Embryonic facial prominence (tissue), 1 donor: Measurements from ENCODE around the gene TRABD2B.
"Not testable (repeated sequence)": the region's sequence is repeated elsewhere in the genome, so short reads cannot be mapped to it uniquely, and the experiment has no call there.

Experiments used
- DNase-seq: peaks from one replicate; pipeline ENCODE4 v3.0.0-alpha.2; 2016; ENCODE audit errors: extremely low spot score

The TRABD2B gene

DNA sequence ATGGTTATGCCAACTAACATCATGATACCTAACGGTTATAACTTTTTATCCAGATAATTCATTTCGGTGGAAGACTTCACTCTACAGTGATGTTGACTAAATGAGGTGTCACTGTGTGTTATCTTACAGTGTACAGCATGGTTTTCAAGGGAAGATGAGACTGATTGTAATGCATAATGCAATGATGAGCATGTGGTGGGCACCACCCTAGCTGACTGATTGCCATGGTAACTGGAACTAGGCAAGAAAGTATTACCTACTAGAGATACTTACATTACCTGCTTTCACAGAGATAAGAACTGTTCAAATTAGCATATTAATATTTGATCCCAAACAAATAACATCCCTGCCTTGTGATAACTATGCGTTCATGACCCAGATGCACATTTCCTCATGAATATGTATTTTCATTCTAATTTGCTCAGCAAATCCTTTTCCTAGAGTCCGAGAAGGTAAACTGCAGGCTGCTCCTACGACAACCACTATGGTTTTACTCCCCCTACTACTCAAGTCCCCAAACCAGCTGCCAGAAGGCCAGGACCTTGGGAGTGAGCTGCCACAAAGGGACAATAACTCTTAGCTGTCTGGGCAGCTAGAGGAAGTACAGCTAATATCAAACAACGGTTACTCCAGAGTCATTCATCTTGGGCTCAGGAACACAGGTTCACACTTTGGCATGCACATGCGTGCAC, 29.2 kb downstream of the TRABD2B start:
- DNase-seq, result no peak

DNA sequence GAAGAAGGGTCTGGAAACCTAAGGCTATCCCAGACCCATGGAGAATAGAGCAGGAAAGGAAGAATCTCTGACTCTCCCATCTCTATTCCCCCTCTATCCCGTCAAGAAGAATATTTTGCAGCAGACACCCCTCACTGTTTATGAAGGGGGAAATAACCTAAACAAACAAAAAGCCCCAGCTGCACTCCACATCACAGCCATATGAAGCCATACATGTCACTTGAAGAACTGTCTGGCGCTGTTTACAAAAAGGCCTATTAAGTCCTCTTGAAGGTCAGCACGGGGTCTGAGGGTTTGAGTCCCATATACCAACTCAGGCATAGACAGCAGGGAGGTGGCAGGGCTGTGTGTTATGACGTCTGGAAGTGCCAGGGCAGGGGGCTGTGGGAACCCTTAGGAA, 31.4 kb downstream of the TRABD2B start:
- DNase-seq, result no peak

DNA sequence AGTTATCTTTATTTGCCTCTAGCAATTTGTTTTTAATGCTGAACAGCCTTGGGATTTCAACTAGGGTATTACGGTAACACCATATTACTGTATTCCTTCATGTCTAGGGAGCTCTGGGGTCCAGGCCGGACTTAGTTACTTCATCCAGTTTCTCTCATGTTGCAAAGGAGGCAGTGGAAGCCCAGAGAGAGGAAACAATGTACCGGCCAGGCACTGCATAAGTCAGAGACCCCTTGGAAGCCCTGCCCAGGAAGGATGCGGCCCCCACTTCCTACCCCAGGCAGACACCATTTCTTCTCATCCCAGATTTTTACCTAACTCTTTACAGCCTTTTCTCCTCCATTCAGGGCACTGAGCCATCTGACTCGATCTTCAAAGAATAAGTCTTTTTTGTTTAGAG, 32.5 kb downstream of the TRABD2B start:
- DNase-seq, result no peak

DNA sequence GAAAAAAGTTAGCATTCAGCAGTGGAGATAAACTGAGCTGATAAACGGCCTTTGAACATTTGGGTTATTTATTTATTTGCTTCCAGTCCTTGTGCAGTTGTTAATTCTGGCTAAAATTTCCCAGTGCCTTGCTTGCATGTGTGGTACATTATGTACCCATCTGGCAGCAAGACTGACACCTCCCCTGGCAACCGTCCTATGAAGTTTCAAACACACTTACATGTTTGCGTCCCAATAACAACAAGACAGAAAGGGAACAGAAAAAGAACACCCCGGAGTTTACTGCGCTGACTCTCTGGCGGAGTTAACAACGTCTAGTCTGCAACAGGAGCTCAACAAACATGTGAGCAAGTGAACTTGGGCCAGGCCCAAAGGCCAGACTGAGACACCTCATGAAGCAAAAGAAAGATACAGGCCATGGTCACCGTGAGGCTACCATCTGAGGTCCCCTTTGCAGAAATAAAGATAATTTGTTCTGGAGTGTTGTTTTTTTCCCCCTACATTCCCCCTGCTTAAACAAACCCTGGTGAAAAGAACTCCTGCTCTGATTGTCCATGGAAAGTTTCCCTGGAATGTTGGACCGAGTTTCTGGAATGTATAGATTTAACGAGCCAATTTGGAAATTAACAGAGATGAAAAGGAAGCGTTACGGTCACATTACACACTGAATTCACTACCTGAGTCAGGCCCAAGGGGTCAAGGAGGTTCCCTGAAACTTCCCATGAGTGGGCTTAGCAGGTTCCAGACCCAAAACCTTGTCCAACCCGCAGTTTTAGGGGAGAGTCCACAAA, 33.4 kb downstream of the TRABD2B start:
- DNase-seq, result peak; percentile 12

DNA sequence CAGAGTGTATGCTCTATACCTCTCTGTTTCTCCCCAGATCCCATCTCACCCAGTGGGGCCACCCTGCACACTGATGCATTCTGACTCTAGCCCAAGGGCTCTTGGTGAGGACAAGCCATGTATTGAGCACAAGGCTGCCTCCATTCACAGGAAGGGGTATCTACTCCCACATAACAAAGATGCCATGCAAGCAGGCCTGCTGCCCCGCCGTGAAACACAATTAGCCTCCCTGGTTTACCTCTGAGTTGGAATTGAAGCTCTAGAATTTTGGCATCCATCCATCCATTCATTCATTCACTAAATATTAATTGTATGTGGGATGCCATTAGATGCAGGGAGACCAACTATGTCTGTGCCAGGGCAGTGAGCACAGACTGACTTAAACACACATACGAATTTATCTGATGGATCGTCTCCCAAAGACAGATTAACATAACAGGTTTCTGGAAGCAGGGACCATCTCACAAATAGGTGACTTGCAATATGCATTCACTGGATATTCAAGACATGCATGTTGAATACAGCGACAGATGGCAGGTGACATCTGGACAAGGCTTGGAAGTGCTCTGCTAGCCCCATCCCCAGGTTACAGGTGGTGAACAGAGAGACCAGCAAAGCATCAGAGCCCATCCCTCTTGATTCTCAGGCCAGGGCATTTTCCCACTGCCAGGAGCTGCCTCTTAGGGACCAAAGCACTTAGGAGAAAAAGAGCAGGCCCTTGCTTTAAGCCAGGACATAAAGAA, 34.3 kb downstream of the TRABD2B start:
- no peak for DNase-seq

DNA sequence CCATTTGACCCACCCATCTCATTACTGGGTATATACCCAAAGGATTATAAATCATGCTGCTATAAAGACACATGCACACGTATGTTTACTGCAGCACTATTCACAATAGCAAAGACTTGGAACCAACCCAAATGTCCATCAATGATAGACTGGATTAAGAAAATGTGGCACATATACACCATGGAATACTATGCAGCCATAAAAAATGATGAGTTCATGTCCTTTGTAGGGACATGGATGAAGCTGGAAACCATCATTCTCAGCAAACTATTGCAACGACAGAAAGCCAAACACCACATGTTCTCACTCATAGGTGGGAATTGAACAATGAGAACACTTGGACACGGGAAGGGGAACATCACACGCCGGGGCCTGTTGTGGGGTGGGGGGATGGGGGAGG, 35.4 kb downstream of the TRABD2B start:
- DNase-seq, result not testable (repeated sequence)

DNA sequence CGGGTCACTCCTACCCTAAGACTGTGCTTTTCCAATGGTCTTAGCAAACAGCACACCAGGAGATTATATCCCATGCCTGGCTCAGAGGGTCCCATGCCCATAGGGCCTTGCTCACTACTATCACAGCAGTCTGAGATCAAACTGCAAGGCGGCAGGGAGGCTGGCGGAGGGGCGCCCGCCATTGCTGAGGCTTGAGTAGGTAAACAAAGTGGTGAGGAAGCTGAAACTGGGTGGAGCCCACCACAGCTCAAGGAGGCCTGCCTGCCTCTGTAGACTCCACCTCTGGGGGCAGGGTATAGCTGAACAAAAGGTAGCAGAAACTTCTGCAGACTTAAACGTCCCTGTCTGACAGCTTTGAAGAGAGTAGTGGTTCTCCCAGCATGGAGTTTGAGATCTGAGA, 40.7 kb downstream of the TRABD2B start:
- DNase-seq, result not testable (repeated sequence)

DNA sequence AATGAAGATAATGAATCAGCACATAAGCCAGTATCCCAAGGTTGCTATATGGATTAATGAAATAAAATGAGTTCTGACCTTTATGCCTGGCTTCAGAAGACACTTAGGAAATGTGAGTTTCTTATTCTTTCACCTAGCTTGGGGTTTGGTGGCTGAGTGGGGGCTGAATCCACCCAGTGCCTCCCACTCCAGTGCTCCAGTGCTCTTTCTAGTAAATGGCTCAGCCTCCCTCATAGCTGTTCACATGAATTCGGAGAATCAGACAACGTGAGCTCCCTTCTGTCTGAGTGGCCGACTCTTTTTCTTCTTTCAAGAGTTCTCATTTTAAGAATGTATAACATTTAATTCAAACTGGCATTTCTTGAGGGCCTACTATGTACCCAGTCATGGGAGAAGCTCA, 43.5 kb downstream of the TRABD2B start:
- no peak for DNase-seq

DNA sequence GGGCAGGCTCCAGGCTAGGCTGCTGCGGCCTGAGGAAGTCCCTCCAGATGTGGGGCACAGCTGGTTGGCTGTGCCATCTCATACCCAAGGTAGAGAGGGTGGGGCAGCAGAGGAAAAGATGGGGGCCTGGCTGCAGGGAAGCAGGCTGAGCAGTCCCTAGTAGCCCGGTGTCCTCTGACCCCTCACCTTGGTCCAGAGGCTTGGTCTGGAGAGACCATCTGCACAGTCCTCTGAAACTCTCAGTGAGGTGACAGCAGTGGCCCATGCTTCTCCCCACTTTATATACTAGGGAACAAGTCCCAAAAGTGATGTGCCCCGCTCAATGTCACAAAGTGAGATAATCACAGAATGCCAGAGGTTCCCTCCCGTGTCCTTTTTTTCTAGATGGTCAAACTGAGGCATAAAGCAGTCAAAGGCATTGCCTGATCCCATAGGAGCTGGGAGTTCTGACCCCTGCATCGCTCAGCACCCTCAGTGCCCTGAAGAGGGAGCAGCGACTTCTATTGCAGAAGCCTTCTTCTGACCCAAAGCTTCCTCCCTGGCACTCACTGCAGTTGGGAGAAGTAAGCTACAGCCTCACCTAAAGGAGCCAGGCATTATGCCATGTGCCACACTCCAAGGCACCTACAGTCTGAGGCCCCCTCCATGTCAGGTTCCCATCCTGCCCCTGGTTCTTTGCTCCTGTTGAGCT, 45.5 kb downstream of the TRABD2B start:
- DNase-seq, result no peak

DNA sequence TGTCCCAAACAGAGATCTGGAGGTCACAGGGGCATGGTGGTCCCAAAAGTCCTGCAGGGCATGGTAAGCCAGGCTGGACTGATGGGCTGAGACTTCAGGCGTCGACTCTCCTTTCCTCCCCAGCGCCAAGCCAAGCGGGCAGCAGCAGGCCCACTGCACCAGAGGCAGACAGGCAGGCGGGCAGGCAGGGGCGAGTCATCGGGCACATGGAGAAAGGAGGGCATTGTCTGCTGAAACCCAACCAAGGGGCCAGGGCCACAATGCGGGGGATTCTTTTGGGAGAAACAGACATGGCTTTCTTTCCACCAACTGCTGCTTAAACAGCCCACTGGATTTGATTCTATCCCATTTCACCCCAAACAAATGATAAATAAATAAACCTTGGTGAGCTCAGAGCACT, 46.2 kb downstream of the TRABD2B start:
- no peak for DNase-seq

DNA sequence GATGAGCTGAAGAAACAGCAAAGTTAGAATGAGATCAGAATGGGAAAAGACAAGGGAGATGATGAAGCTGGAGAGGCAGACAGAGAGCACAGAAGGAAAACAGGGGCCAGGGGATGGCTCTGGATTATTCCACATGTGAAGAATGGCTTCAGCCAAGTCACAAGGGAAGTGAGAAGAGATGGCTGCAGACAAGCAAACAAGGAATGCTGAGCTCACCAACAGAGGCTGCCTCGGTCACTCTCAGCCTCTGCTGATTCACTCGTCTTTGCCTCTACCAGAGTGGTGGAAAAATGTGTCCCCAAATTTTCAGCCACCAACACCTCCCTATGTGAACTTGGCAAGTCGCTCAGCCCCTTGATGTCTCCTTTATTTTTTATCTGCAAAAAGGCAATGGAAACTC, 46.7 kb downstream of the TRABD2B start:
- DNase-seq, result no peak

DNA sequence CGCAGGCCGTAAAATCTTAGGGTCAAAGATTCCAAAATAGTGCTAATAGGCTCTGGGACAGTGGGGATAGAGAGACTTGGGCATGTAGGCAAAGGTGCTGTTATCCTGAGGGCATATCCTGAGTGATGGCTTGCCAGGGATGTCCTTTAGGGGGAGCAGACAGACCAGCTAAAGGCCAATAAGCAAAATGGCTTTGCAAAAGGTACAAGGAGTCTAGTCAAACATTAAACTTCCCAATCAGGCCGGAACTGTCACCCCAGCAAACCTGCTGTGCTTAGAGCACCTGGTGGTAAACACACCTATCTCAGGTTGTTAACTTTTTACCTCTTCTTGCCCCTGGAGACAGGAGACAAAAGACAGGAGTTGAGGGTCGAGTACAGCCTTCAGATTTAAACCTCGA, 49.1 kb downstream of the TRABD2B start:
- no peak for DNase-seq

DNA sequence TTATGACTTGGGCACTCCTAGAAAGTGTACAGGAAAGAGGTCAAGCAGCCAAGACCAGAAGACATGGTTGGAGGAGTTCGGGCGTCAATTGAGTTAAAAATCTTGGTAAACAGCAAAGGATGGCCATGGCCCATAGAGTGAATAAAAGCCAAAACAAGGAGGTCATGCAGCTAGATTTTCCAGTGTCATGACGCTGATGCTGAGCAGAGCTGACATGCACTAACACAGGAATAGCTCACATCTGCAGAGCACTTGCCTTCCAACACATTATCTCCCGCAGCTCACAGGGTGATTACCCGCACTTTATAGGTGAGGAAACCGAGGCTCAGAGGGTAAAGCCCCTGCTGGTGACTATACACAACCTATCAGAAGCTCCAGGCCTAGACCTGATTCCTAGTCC, 49.7 kb downstream of the TRABD2B start:
- no peak for DNase-seq

DNA sequence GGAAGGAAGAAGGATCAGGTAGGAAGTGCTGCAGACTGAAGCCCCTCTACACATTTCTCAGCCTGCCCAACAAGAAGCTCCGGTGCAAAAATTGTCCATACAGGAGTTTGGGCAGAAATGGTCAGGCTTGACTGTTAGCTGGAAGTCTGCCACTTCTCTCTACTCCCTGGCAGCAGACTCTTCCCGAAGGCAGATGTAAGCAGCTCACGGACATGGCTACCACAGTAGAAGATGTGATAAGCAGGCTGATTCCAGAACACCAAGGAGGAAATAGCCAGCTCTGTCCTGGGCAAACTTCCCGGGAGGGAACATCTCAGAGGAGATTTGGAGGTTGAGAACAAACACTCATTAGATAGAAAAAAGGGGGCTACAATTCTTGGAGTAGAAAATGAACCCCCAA, 52.6 kb downstream of the TRABD2B start:
- no peak for DNase-seq

DNA sequence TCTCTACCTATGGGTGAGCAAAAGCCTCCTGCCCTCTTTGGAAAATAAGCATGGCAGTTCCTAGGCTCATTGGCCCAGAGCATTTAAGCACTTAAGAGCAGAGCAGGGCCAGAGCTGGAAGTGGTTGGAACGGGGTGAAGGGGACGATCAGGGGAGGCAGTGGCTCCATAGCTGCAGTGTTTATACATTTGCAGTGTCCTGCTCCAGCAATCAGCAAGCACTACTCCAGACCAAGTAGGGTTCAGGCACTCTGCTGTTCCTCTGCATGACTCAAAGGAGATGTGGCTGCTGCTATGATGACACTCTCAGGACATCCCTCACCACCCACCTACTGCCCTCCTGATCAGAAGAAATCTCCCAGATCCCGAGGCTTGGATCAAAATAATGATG, 55.0 kb downstream of the TRABD2B start:
- no peak for DNase-seq

DNA sequence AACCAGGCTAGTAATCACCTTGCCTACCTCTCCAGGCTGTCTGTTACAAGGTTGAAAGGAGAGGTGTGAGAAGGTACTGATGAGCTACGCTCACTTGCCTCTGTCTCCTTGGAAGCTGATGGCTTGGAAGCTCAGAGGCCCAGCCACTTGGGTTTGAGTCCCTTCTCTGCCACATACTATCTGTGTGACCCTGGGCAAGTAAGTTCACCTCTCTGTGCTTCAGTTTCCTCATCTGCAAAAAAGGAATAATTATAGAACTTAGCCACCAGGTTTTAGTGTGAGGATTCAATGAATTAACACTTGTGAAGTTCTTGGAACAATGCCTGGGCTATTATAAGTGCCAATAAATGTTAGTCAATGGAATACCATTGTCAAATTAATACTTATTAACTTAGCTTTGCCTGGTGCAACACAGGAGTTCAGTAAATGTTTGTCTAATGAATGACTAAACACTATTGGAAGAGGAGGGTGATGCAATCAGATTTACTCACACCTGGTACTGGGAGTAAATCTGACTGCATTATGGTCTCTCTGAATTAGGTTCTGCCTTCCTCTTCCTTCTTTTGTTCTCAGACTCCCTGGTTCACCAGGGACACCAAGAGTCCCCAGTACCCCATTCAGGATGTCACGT, 55.5 kb downstream of the TRABD2B start:
- no peak for DNase-seq

DNA sequence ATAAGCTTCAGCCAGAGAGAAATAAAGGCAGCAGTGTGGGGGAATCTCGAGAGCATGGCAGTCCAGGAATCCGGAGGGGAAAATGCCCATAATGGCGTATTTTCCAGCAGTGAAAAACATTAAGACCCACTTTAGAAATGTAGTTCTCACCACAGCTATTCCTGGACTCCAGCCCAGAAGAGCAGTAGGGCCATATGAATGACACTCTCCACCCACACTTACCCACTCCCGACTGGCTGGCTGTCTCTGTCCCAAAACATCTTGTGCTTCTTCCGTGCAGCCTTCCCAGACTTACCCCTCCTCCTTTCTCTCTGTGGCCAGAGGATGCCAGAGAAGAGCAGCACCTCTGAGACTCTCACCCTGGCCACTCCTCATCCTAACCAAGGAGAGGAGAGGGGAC, 56.4 kb downstream of the TRABD2B start:
- DNase-seq, result no peak

DNA sequence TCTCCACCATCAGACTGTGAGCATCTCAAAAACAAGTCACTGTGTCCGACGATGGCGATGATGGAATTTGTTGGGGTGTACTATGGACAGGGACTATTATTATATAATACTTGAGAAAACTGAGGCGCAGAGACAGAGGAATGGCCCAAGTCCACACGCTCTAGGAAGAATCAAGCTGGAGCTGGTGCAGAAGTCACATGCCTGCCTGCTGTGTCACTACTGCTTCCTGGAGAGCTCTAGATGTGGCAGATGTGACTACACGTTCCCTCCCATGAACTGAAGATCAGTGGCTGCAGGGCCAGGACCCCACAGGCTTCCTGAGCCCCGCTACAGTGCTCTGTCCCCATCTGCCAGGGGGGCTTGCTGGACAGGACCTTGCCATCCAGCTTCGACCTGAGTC, 56.9 kb downstream of the TRABD2B start:
- DNase-seq, result no peak

DNA sequence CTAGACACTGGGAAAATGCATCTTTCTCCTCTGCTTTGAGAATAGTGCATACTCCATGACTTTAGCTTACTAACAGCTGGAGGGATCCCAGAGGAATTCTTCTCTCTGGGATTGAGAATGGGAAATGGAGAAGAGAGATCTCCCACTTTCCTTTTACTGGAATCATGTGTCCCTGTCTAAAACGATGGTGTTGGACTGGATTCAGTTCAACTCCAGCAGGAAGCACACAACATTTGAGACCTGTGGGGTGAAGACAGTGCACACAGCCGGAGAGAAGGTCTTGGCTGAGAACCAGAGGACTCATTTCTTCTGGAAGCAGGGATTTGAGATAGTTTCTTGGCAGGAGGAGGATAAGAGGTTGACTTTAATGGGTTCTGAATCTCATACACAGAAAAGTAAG, 58.7 kb downstream of the TRABD2B start:
- no peak for DNase-seq

DNA sequence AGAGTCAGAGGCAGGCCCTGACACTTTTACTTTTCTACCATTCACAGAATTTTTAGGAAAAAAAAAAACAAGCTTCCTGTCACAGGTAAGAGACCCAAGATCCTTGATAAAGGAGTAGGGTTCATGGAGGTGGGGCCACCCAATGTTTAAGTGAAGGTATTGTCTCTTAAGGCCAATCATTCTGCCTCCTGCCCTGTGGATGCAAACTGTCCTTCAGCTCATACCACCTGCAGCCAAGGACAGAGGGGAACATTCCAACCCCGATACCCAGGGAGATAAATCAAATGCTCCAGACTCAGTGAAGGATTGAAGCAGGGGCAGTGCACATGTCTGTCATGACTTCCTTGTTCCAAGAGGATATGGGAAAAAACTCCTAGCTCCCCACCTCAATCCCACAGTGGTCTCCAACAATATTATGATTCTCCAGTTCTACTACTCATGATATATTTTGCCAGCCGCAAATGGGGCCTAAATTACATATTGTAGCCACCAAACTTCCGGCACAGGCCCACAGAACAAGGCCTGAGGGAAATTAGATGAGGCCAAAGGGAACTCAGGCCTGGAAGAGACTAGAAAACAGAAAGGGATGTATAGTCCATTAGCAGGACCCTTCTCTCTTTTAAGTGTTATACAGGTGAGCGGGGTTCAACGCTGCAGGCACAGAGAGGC, 59.5 kb downstream of the TRABD2B start:
- DNase-seq, result no peak

DNA sequence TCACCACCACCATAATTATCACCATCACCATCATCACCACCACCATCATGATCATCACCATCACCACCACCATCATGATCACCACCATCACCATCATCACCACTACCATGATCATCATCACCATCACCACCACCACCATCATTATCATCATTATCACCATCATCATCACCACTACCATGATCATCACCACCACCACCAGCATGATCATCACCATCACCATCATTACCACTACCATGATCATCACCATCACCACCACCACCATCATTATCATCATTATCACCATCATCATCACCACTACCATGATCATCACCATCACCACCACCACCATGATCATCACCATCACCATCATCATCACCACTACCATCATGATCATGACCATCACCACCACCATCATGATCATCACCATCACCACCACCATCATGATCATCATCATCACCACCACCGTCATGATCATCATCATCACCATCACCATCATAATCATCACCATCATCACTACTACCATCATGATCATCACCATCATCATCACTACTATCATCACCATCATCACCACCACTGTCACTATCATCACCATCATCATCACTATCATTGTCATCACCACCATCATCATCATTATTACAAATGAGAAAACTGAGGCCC, 60.2 kb downstream of the TRABD2B start:
- no peak for DNase-seq
